HG03439 (cell line): ENCODE measurements around the gene GRM5.
"Not testable (repeated sequence)": the region's sequence is repeated elsewhere in the genome, so short reads cannot be mapped to it uniquely, and the experiment has no call there.

ENCODE experiments used
- ATAC-seq: cut with Tn5 transposase; IDR thresholded peaks from one replicate; pipeline ENCODE4 v1.9.1; 2021; ENCODE audit warnings: mild to moderate bottlenecking, moderate library complexity; ENCODE audit not compliant: unreplicated experiment

The GRM5 gene

DNA sequence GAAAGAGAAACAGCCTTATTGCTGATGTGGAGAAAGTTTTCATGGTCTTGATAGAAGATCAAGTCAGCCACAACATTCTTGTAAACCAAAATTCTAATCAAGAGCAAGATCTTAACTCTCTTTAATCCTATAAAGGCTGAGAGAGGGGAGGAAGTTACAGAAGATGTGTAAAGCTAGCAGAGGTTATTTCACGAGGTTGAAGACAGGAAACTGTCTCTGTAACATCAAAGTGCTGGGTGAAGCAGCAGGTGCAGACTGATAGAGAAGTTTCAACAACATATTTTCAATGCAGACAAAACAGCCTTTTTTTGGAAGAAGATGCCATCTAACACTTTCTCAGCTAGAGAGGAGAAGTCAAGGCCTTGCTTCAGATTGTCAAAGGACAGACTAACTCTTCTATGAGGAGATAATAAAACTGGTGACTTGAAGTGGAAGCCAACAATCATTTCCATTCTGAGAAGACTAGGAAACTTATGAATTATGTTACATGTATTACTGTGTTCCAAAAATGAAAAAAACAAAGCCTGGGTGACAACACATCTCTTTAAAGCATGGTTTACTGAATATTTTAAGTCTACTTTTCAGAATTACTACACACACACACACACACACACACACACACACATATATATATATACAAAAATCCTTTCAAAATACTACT lies 221.9 kb downstream of the GRM5 start:
- not testable (repeated sequence) for ATAC-seq

DNA sequence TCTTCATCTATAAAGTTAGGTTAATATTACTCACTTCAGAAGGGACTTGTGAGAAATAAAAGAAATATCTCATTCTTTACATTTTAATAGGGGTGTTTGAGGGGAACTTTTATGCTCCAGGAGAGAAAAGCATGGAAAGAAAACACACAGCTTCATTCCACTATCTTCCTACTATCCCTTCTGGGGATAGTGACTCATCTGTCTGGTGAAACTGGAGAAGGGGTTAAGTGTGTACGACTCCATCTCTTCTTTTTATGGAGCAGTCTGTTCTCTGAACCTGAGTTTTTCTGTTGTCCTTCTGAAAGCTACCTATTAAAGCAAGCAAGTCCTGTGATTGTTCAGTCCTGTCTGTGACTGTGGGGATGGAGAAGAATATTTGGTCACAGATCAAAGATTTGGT lies 227.6 kb downstream of the GRM5 start:
- ATAC-seq = not testable (repeated sequence)

DNA sequence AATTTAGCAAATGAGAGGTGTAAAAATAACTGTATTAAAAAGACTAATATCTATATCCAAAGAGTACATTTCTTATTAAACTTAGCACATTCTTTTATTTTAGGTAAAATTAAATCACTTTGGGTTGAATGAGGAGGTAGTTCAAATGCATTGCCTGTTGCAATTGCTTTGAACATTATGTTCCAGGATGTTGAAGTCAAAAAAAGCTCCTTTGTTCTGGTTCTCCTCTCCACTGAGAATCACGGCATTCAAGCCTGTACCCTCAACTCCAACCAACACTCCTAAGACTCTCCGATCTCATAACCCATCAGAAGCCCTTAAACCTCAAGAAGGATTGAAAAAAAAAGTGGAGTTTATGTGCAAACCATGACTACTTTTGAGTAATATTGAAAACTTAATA lies 230.1 kb downstream of the GRM5 start:
- not testable (repeated sequence) for ATAC-seq

DNA sequence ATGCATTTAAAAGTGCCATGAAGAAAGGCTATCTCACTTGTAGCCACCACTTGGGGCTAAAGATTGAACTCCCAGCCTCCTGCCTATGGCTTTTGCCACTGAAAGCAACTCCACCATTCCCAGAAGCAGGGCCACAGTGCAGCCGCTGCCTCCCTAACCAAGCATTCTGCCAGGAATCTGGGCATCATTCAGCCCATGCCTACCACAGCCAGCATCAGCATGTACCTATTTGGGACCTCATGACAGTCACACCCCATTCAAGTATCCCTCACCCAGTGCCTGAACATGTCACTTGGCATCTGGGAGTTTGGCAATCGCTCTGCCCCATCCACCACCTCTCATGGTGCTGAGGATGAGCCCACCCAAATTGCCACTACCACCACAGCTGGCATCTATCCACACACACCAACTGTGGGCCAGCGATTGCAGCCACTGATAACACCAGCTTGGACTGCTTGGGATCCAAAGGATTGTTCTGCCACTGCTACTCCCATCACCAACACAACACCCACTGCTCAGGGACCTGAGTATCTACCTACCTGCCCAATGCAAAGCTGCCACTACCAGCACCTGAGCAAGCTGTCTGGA lies 234.4 kb downstream of the GRM5 start:
- no peak for ATAC-seq

- ATAC-seq = no peak
These were observed 238.6 kb downstream of the GRM5 start for GRCh38 chr11:88827018-88827676.

DNA sequence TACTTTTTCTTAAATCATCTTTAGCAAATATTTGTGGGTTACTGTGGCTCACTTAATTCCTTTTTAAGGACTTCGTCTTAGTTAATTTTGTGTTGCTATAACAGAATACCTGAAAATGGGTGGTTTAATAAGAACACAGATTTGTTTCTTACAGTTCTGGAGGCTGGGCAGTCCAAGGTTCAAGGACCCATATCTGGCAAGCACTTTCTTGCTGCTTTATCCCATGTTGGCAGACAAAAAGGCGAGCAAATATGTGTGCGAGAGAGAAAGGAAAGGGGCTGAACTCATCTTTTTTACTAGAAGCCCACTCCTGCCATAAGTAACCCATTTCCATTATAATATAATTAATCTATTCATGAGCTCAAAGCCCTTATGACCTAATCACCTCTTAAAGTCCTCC lies 246.2 kb downstream of the GRM5 start:
- no peak for ATAC-seq

DNA sequence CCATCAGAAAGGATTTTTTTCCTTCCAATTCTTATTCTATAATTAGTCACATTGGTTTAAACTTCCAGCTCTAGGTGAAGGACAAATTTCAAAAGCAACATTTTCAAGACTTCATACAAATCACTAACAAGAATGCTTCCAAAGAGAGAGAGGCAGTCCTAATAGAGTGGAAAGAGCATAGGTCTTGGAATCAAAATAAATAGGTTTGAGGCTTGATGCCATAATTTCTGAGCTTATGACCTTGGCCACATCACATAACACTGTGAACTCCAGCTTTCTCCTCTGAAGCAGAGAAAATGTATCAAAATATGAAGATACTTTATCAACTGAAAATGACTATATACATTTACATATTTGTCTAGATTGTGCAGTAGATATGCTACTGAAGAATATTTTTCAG lies 246.8 kb downstream of the GRM5 start:
- no peak for ATAC-seq

DNA sequence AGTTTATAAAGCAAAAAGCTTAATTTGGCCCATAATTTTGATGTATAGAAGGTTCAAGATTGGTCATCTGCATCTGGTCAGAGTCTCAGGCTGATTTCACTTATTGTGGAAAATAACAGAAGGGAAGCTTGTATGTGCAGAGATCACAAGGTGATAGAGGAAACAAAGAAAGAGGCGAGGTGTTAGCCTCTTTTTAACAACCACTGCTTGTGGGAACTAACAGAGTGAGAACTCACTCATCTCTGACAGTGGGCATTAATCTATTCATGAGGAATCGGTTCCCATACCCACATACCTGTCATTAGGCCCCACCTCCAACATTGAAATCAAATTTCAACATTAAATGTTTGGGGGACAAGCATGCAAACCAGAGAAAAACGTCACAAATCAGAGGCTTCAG lies 250.3 kb downstream of the GRM5 start:
- ATAC-seq = no peak

GRCh38 chr11:88814076-88814475 lies 251.7 kb downstream of the GRM5 start:
- ATAC-seq = no peak

DNA sequence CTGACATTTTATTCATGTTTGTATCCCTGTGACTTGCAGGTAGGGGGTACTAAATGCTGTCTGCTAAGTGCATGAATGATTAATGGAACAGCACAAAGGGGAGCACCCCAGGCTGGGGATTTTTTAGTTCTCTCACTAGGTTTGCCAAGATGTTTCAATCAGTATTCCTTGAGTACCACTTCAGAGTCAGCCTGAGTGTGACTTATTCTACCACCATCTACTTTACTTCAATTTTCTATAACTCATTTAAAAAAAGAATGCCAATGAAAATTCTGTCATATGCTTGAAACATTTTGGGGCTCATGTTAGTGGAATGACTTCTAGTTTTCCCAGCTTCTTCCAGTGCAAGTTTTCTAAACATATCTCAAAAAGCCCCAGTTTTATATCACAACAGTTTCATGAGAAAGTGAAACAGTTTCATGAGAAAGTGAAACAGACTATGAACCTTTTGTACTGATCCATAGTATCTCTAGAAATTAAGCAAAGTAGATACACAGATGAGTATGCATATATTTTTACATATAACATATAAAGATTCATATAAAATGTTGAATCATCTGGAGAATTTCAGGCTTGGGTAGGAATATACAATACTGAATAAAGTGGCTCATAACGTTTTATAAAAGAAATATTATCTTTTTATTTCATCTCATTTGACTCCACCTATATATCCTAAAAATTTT lies 252.4 kb downstream of the GRM5 start:
- ATAC-seq = peak; percentile 66

DNA sequence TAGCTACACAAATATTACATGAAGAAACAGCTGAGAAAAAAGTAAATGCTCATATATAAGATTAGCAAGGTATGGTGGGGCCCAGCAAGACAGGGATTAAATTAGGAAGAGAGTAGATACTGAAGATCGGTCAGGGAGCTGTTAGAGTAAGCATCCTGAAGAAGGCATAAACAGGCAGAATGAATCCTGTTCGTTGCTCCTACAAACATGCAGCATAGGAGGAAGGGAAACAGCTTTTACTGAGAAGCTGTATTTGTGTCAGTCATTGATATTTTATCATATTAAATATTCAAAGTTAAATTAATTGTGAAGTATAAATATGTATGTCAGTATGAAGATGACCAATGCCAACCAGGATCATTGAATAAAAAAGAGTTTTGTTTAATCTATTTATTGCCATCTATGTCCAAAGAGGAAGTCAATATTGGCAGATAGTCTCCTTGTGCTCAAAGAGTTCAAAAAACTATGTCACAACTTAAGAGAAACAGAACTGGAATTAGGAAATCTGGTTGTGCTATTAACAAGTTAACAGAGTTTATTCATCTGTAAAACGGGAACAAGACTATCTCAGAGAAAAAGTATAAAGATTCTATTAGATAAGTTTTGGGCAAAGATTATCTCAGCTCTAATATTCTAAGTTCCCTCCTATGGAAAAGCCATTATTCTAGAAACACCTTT lies 255.2 kb downstream of the GRM5 start:
- no peak for ATAC-seq

DNA sequence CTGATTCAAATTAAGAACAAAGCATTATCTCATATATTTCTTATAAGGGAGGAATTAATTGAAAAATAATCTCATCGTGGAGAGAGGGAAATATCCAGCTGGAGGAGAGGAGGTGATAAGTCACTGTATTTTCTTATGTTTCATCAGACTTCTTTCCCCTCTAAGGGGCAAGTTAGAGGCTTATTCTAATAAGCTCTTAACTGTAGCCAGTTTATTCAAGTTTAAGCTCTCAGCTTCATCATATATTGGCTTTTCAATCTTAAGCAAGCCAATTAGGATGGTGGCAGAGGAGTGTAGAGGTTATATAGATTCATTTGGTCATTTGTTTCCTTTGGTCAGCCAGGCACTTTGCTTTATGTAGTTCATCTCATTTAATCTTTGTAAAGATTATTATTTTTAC lies 256.7 kb downstream of the GRM5 start:
- ATAC-seq = no peak

- no peak for ATAC-seq
These were observed 258.4 kb downstream of the GRM5 start for GRCh38 chr11:88807349-88807748.

DNA sequence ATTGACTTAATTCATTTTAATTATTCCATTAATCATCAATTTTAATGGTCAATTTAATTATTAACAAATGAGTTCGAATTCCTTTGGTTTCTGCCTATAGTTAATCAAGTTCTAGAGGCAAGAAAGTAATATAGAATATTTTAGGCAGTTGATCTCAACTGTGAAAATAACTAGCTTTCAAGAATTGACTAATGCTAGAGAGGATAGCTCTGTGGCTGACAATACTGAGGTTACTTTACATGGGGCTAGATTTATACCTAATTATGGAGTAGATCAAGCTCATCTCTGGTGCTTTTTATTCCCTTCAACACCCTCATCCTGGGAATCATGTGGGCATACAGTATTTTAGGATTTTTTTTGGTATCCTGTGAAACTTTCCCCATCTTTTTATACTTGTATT lies 259.4 kb downstream of the GRM5 start:
- ATAC-seq = no peak

GRCh38 chr11:88801484-88802123 lies 264.2 kb downstream of the GRM5 start:
- no peak for ATAC-seq

GRCh38 chr11:88799771-88800500 lies 265.8 kb downstream of the GRM5 start:
- ATAC-seq = no peak

- ATAC-seq = no peak
These were observed 275.6 kb downstream of the GRM5 start for GRCh38 chr11:88790182-88790581.

DNA sequence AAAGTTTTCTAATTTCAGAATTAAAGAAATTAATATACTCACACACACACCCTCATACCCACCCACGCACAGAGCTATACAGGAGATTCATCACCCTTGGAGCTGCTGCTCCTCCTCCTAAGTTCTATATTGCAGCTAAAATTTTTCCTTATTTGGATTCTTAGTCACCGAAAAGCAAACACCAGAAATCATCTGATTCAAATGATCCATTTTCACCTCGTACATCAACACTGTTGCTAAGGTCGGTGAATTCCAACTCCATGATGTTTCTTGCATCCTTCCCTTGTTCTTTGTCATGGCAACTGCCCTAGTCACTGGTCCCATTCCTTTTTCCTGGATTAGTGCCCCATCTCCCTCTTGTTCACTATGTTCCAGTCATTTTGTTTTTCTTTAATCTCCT lies 286.2 kb downstream of the GRM5 start:
- ATAC-seq = no peak

DNA sequence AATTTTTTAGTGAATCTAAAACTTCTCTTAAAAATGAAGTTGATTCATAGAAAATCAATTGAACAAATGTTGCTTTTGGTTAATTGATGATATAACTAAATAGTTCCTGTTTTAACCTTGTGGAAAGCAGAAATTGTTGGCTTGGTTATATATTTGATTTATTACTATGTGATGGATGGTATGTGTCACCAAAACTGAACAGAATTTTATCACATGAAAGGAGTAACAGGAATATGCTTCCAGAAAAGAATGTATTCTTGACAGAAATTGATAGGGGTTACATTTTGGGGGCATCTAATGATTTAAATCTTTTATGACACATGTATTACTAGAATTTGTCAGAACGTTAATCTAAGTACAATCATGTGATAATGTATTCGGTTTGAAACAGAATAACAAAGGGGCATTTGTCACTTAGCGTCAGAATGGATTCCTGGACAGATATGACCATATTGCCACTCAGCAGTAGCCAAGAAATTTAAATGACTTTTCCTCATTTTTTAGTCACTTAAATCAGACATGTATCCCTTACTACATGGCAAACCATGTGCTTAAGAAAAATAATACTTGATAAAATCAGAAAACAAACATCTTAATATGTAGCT lies 295.2 kb downstream of the GRM5 start:
- ATAC-seq = no peak

DNA sequence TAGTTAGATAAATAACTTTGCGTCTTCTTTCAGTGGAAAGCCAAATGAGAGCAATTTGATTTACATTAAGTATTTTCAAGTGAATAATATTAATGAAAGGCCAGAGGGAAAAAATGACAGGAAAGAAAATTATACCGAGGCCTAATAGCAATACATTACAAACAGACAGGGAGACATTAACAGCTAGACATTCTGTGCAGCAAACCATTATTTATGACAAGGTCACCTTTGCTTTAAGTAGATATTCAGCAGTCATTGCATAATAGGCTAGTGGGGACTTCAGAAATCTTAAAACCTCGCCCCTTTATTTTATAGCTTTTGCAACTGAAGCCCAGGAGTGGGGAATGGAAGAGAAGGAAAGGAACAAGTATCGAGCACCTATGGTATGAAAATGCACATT lies 321.6 kb downstream of the GRM5 start:
- no peak for ATAC-seq
